Measurements from ENCODE around the gene KCNQ1.

- TF ChIP-seq CTCF (IDR thresholded peaks at IDR 0.05; ENCODE audit: low read length) (no peak), EZH2 (IDR thresholded peaks at IDR 0.05; ENCODE audit: borderline replicate concordance, low read length) (no peak)
These were observed 430.2 kb downstream of the KCNQ1 start for GRCh38 chr11:2874963-2875362.
